Measurements from ENCODE around the gene NRF1. TPM values are rescaled to one million over a fixed set of nuclear protein-coding genes. Genes with fewer than 3 reads are reported as not detected.
"Not testable (repeated sequence)": the region's sequence is repeated elsewhere in the genome, so short reads cannot be mapped to it uniquely, and the experiment has no call there.

NRF1 gene
- total RNA-seq (10 to 100 TPM; 11.4 to 14.0 TPM), polyA plus RNA-seq (ENCODE audit: insufficient read length in 6 of 6) (10 to 100 TPM; 20.3 to 26.8 (median 23.9) TPM)
- long read RNA-seq, donor 1, partial matches to known transcripts = 0 of 4 reads
- long read RNA-seq, donor 1, other reads (novel, unspliced or antisense) = 0 of 4 reads
- long read RNA-seq, donor 2, partial matches to known transcripts = 0 of 2 reads
- long read RNA-seq, donor 2, other reads (novel, unspliced or antisense) = 0 of 2 reads
- long read RNA-seq, donor 3, partial matches to known transcripts = 0 of 5 reads
- long read RNA-seq, donor 3, other reads (novel, unspliced or antisense) = 0 of 5 reads
- long read RNA-seq, donor 4, partial matches to known transcripts = 1 of 4 reads
- long read RNA-seq, donor 4, other reads (novel, unspliced or antisense) = 2 of 4 reads
- long read RNA-seq, donor 5, partial matches to known transcripts = 0 of 3 reads
- long read RNA-seq, donor 5, other reads (novel, unspliced or antisense) = 0 of 3 reads
- long read RNA-seq, donor 6, partial matches to known transcripts = 0 of 3 reads
- long read RNA-seq, donor 6, other reads (novel, unspliced or antisense) = 0 of 3 reads
- long read RNA-seq, donor 7, partial matches to known transcripts = 0 of 2 reads
- long read RNA-seq, donor 7, other reads (novel, unspliced or antisense) = 0 of 2 reads
- long read RNA-seq, donor 8, partial matches to known transcripts = 0 of 3 reads
- long read RNA-seq, donor 8, other reads (novel, unspliced or antisense) = 0 of 3 reads
- long read RNA-seq, donor 9 = 0 reads
- long read RNA-seq, donor 10, partial matches to known transcripts = 1 of 4 reads
- long read RNA-seq, donor 10, other reads (novel, unspliced or antisense) = 3 of 4 reads
- long read RNA-seq, donor 11 = 0 reads
- long read RNA-seq, donor 12, partial matches to known transcripts = 0 of 1 reads
- long read RNA-seq, donor 12, other reads (novel, unspliced or antisense) = 0 of 1 reads

DNA sequence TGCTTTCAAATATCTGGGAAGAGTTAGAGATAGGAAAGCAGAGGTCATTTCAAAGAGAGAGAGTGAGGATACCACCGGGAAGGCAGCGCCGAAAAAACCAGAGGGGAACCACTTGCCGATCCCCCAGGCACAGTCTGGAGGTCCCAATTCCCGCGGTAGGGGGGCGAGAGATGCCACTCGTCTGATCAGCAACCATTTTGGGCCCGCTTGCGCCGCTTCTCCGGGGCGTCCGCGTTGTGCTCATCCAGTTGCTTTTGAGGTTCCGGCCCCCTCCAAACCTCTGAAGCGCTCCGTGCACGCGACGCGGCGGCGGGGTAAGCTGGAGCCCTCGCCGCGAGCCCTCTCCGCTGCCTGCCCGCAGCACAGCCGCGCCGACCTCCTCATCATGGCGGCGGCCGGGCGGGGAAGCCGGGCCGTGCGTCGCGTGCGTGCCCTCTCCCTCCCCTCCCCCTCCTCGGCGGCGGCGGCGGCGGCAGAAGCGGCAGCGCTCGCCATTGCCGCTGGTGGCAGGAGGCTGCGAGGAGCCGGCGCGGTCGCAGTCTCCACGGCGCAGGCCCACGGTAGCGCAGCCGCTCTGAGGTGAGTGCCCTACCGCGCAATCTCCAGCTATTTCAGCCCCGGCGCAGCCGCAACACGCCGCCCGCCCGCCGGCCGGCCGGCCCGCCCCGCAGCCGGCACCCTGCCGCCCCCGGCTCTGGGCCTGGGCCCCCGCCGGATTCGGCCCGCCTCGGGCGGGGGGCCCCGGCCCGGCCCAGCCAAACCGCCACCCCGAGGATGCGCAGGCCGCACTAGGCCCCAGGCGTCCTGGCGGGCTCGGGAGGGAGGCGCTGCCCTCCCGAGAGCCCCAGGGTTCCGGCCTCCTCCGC lies at the start of gene NRF1:
TSS of gene NRF1 (plus strand) at position 475 of the 866 bp plus-strand sequence. CDS start 45,632 bp downstream, outside the sequence.
- H3K4me3 ChIP-seq = peak within 1 kb of the TSS; percentile 75 to 82
- no peaks in the 10 kb centered on the region for H3K27me3 ChIP-seq
- H3K9me3 ChIP-seq = no peaks in the 10 kb centered on the region
- peak; percentile 95 for ATAC-seq
- H3K27ac ChIP-seq = peak within 1 kb of the TSS; percentile 92 to 94
- intact Hi-C loops (cut with DNase I) = no loop called here
- peaks cover 14 to 70% of the 10 kb centered on the region in 2 donors for H3K4me1 ChIP-seq
- DNase-seq = peak; percentile 83 to 99 (median 92)
- TF ChIP-seq, protein P1, sequence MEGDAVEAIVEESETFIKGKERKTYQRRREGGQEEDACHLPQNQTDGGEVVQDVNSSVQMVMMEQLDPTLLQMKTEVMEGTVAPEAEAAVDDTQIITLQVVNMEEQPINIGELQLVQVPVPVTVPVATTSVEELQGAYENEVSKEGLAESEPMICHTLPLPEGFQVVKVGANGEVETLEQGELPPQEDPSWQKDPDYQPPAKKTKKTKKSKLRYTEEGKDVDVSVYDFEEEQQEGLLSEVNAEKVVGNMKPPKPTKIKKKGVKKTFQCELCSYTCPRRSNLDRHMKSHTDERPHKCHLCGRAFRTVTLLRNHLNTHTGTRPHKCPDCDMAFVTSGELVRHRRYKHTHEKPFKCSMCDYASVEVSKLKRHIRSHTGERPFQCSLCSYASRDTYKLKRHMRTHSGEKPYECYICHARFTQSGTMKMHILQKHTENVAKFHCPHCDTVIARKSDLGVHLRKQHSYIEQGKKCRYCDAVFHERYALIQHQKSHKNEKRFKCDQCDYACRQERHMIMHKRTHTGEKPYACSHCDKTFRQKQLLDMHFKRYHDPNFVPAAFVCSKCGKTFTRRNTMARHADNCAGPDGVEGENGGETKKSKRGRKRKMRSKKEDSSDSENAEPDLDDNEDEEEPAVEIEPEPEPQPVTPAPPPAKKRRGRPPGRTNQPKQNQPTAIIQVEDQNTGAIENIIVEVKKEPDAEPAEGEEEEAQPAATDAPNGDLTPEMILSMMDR (IDR thresholded peaks at IDR 0.05) = no peak
- H3K36me3 ChIP-seq = peaks cover 0 to 6% of the 10 kb centered on the region in 2 donors

DNA sequence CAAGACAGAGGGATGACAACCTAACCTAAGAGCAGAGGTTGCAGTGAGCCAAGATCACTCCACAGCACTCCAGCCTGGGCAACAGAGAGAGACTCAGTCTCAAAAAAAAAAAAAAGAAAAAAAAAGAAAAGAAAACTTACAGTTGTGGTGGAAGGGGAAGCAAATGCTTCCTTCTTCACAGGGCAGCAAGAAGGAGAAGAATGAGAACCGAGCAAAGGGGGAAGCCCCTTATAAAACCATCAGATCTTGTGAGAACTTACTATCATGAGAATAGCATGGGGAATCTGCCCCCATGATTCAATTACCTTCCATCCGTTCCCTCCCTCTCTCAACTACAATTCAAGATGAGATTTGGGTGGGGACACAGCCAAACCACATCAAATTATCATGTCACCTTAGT lies 45.2 kb upstream of the NRF1 start:
- ATAC-seq; H3K4me1 ChIP-seq; H3K27ac ChIP-seq; DNase-seq; H3K9me3 ChIP-seq; intact Hi-C loops (cut with DNase I); H3K4me3 ChIP-seq; H3K36me3 ChIP-seq: not testable (repeated sequence)
- H3K27me3 ChIP-seq = peaks cover 0 to 28% of the 10 kb centered on the region in 2 donors

DNA sequence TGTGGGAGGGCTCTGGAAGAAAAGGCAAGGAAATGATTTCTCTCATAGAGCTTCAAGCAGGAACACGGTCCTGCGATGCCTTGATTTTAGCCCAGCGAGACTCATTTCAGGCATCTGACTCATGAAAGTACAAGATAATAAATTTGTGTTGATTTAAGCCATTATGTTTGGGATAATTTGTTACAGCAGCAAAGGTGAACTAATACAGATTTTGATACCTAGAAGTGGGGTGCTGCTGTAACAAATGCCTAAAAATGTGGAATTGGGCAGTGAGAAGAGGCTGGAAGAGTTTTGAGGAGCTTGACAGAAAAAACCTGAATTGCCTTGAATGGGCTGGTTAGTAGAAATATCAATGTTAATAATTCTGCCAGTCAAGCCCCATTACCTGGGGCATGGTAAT lies 44.1 kb upstream of the NRF1 start:
- ATAC-seq (no peak), DNase-seq (no peak)
- intact Hi-C loops (cut with DNase I) = no loop called here
- no peaks in the 10 kb centered on the region for H3K4me1 ChIP-seq
- H3K27ac ChIP-seq = no peak overlapping the region
- H3K27me3 ChIP-seq = peaks cover 0 to 28% of the 10 kb centered on the region in 2 donors
- no peaks in the 10 kb centered on the region for H3K9me3 ChIP-seq
- TF ChIP-seq, protein P1 (IDR thresholded peaks at IDR 0.05) = no peak
- no peak overlapping the region for H3K4me3 ChIP-seq
- no peaks in the 10 kb centered on the region for H3K36me3 ChIP-seq

DNA sequence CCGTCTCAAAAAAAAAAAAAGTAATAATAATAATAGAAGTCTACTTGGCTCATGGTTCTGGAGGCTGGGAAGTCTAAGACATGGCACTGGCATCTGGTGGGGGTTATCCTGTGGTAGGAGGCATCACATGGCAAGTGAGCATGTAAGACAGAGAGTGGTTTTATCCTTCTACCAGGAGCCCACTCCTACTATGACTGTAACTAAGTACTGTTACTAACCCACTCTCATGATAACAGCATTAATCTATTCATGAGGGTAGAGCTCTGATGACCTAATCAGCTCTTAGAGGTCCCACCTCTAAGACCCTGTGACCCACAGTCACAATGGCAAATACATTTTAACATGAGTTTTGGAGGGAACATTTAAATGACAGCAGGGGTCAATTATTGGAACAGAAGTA lies 43.3 kb upstream of the NRF1 start:
- Histone ChIP-seq H3K27me3 (peaks cover 0 to 23% of the 10 kb centered on the region in 2 donors), H3K4me3 (no peak overlapping the region), H3K4me1 (no peaks in the 10 kb centered on the region), H3K27ac (no peak overlapping the region), H3K36me3 (no peaks in the 10 kb centered on the region), H3K9me3 (no peaks in the 10 kb centered on the region)
- intact Hi-C loops (cut with DNase I) = no loop called here
- no peak for ATAC-seq
- TF ChIP-seq, protein P1 (IDR thresholded peaks at IDR 0.05) = no peak
- DNase-seq = no peak

DNA sequence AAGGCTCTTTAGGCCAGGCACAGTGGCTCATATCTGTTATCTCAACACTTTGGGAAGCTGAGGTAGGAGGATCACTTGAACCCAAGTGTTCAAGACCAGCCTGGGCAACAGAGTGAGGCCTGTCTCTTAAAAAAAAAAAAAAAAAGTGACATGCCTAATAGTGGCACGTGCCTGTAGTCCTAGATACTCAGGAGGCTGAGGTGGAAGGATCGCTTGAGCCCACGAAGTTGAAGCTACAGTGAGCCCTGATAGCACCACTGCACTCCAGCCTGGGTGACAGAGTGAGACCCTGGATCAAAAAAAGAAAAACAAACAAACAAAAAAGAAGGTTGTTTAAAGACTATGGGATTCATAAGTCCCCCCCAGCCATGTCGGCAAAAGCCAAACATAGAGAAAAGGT lies 42.2 kb upstream of the NRF1 start:
- Histone ChIP-seq H3K4me3 (no peak overlapping the region), H3K27ac (no peak overlapping the region), H3K4me1 (no peaks in the 10 kb centered on the region), H3K27me3 (peaks cover 0 to 20% of the 10 kb centered on the region in 2 donors), H3K36me3 (no peaks in the 10 kb centered on the region), H3K9me3 (no peaks in the 10 kb centered on the region)
- DNase-seq = no peak
- TF ChIP-seq, protein P1 (IDR thresholded peaks at IDR 0.05) = no peak
- intact Hi-C loops (cut with DNase I) = no loop called here
- no peak for ATAC-seq
